Kidney (tissue), 14 donors: ENCODE results near the gene CISTR. TPM values are rescaled to one million over a fixed set of nuclear protein-coding genes. Genes with fewer than 3 reads are reported as not detected.

Experiments
- DNase-seq, 5 donors: peaks; one replicate each; pipeline ENCODE4 v3.0.0-alpha.2; 2013 to 2020
- FAIRE-seq: peaks from 2 replicates; lab custom pipeline; 2012; peaks lifted over from hg19 to GRCh38; lab: Jason Lieb, UNC
- H3K27ac ChIP-seq, 2 donors: one replicate each; pipeline ENCODE4 v1.7.0; 2013; ENCODE audit warnings: low read depth in 2 of 2, low read length in 2 of 2, inconsistent platforms in 1 of 2
- H3K27me3 ChIP-seq: one replicate; pipeline ENCODE4 v1.7.1; 2013; ENCODE audit warnings: low read length, inconsistent platforms; ENCODE audit not compliant: control insufficient read depth, insufficient read depth
- H3K36me3 ChIP-seq, 3 donors: one replicate each; pipeline versions ENCODE4 v1.7.0 to v1.7.1; 2013; ENCODE audit warnings: low read length in 3 of 3, control low read depth in 1 of 3, inconsistent platforms in 1 of 3; ENCODE audit not compliant: insufficient read depth in 3 of 3, control insufficient read depth in 2 of 3
- H3K4me1 ChIP-seq, 3 donors: one replicate each; pipeline versions ENCODE4 v1.7.0 to v1.7.1; 2013; ENCODE audit warnings: low read length in 3 of 3, inconsistent platforms in 1 of 3, low read depth in 1 of 3; ENCODE audit not compliant: control insufficient read depth in 2 of 3, insufficient read depth in 2 of 3
- H3K4me3 ChIP-seq, 3 donors: one replicate each; pipeline versions ENCODE4 v1.7.0 to v1.8.1; 2013; ENCODE audit warnings: low read length in 3 of 3, control low read depth in 1 of 3, inconsistent platforms in 1 of 3
- H3K9ac ChIP-seq, 3 donors: one replicate each; pipeline versions ENCODE4 v1.7.0 to v1.7.1; 2013; ENCODE audit warnings: low read length in 3 of 3, control low read depth in 1 of 3, inconsistent platforms in 1 of 3
- H3K9me3 ChIP-seq, 3 donors: one replicate each; pipeline versions ENCODE4 v1.7.0 to v1.7.1; 2013; ENCODE audit warnings: low read length in 3 of 3, control low read depth in 1 of 3, inconsistent platforms in 1 of 3; ENCODE audit not compliant: control insufficient read depth in 2 of 3, insufficient read depth in 1 of 3
- CTCF ChIP-seq: IDR thresholded peaks from 3 replicates; pipeline ENCODE4 v1.5.1; 2012; ENCODE audit warnings: mild to moderate bottlenecking, moderate library complexity, borderline replicate concordance; ENCODE audit not compliant: insufficient read depth; ENCODE audit errors: extremely low read depth
- intact Hi-C: fragments of 100-400 bp; cut with DNase I; formaldehyde crosslinking; loops from one replicate; pipeline ENCODE4 v1.11.1; 2022
- polyA plus RNA-seq: library from polyadenylated mRNA; stranded (reverse); fragments of 350-450 nt; fragmentation: Illumina TruSeq; extraction: RNeasy Lipid Tissue Mini Kit (QIAGEN cat#74804); gene quantifications from one replicate; pipeline ENCODE4 v1.2.3, GENCODE V29; 2014; ENCODE audit warnings: low read depth, low replicate concordance; ENCODE audit not compliant: insufficient read depth
- total RNA-seq: library from RNA; stranded (reverse); fragmentation: NEBNext Ultra II Directional; extraction: Animal tissue kit (Norgen Biotek cat#: 25700); gene quantifications from one replicate; pipeline ENCODE4 v1.2.1, GENCODE V29; 2021
- donor health status: control.
- donor health status: control.
- donor health status: control.
- donor health status: control.
- donor health status: control.
- donor health status: DM: yes; HTN: yes; CAD: no.
- donor health status: Normal renal cell carcinoma (clear cell type).

The CISTR gene
- total and polyA plus RNA-seq, 2 donors from 2014 or later: not detected

GRCh38 chr12:53713516-53713915 is 38.3 kb downstream of the CISTR start:
- FAIRE-seq (no peak), DNase-seq (no peak)
- Histone ChIP-seq H3K4me1 (no peaks in the 10 kb centered on the region), H3K4me3 (no peak overlapping the region), H3K27me3 (no peaks in the 10 kb centered on the region), H3K9me3 (no peaks in the 10 kb centered on the region), H3K27ac (no peak overlapping the region), H3K9ac (no peak overlapping the region), H3K36me3 (peaks cover 2 to 44% (median 32%) of the 10 kb centered on the region in 3 donors)
- intact Hi-C loops: no loop called here
- no peak for TF ChIP-seq CTCF

GRCh38 chr12:53712059-53712643 is 39.6 kb downstream of the CISTR start:
- peaks cover 2 to 41% (median 32%) of the 10 kb centered on the region in 3 donors for H3K36me3 ChIP-seq
- no peak for FAIRE-seq
- intact Hi-C loops: no loop called here

GRCh38 chr12:53710091-53710490 is 41.7 kb downstream of the CISTR start:
- no peak for TF ChIP-seq CTCF
- DNase-seq: no peak
- FAIRE-seq: no peak
- Histone ChIP-seq H3K36me3 (peaks cover 2 to 23% (median 22%) of the 10 kb centered on the region in 3 donors), H3K27ac (no peak overlapping the region), H3K9me3 (no peaks in the 10 kb centered on the region), H3K4me3 (no peak overlapping the region), H3K4me1 (no peaks in the 10 kb centered on the region), H3K9ac (no peak overlapping the region), H3K27me3 (peaks cover 5% of the 10 kb centered on the region)
- intact Hi-C loops: no loop called here

More at GRCh38 chr12:53712059-53712643, 39.6 kb downstream of the CISTR start:
- Histone ChIP-seq H3K4me3 (no peak overlapping the region), H3K27ac (no peak overlapping the region), H3K9ac (no peak overlapping the region), H3K27me3 (peaks cover 3% of the 10 kb centered on the region), H3K4me1 (no peaks in the 10 kb centered on the region), H3K9me3 (no peaks in the 10 kb centered on the region)
- TF ChIP-seq CTCF: no peak
- peak in 4 of 5 donors; percentile 70 to 76 (median 72) for DNase-seq
